ENCODE results near the gene SLC34A1.
"Not testable (repeated sequence)": the region's sequence is repeated elsewhere in the genome, so short reads cannot be mapped to it uniquely, and the experiment has no call there.

Gene SLC34A1, protein sequence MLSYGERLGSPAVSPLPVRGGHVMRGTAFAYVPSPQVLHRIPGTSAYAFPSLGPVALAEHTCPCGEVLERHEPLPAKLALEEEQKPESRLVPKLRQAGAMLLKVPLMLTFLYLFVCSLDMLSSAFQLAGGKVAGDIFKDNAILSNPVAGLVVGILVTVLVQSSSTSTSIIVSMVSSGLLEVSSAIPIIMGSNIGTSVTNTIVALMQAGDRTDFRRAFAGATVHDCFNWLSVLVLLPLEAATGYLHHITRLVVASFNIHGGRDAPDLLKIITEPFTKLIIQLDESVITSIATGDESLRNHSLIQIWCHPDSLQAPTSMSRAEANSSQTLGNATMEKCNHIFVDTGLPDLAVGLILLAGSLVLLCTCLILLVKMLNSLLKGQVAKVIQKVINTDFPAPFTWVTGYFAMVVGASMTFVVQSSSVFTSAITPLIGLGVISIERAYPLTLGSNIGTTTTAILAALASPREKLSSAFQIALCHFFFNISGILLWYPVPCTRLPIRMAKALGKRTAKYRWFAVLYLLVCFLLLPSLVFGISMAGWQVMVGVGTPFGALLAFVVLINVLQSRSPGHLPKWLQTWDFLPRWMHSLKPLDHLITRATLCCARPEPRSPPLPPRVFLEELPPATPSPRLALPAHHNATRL

DNA sequence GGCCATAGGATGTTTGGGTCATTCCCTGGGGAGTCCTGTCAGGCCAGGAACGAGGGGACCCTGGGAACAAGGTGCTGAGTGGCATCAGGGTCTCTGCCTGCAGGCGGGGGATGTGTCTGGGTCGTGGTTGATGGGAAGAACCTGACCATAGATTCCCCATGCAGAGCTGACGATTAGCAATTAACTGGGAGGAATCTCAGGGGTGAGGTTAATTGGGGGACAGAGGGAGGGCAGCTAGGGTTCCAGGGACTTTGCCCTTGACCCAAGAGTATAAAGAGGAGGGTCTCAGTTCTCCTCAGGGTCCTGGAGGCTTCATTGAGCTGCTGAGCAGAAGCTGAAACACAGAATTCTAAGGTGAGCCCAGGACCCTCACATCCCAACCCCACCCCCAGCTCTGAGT lies at the start of gene SLC34A1:
TSS of gene SLC34A1 (plus strand) at position 301 of the 400 bp plus-strand sequence. CDS start 1,308 bp downstream, outside the sequence.
- no peak for DNase-seq

DNA sequence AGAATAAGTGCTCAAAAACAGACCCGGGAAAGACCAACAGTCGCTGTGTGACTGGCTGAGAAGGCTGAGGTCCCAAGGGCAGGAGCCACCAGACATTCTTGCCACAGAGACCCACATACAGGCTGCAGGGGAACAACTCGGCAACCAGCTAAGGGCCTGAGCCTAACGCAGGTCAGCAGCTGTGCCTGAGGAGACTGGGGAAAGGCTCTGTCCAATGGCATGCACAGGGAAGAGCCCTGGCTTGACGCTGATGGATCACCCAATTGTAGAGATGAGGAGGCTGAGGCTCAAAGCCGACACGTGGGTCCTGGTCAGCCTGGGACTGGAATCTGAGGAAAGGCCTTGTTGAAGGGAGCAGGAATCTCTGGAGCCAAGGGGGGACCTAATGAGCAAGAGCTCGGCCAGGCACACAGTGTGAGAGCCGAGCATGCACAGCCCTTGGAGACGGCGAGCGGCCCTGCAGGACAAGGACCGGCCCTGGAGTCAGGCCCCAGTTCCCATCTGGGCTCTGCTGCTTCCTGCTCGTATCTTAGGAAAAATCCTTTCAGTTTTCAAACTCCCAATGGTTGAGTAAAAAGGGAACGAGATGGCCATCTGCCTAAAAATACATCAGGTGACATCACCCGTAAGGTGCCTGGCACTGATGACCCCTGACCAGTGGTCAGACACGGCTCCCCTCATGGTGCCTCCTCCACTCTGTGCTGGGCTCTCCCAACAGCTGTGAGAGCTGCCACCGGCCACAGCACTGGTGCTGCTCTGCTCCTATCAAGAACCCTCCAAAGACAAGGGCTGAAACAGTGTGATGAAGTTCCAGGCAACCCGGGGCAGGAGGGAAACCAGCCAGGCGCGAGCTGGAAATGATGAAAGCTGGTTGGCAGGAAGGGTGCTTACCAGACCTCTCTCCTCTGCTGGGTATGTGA lies 49.2 kb upstream of the SLC34A1 start:
- no peak for DNase-seq

DNA sequence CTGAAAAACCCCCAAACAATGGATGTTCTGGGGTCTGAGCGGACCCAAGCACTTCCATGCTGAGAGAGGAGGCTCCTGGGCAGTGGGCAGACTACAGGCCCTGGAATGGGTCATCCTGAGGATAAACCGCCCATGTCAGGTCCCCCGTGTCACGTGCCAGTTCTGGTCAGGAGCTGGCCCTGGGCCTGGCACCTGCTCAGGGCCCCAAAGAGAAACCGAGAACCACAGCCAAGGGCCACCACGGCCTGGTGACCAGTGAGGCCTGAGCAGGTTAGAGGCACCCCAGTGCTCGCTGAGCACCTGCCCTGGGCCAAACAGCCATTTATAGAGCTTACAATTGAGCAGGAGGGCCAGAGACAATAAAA lies 48.6 kb upstream of the SLC34A1 start:
- no peak for DNase-seq

DNA sequence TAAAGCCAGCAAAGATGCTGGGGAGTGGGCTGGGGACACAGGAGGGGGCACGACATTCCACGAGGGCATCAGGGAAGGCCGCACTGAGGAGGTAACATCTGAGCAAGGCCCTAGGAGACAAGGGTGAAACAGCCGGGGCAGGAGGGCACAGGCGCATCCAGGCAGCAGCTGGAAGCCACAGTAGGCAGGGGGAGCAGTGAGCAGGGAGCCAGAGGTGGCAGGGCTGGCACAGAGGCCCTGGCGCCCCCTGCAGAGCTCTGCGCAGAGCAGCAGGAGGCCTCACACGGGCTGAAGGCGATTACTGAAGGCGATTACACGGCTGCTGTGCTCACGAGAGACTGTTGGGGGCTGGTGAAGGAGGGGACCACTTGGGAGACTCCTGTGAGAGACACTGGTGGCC lies 48.1 kb upstream of the SLC34A1 start:
- DNase-seq, result peak in 1 of 3 experiments; percentile 11

DNA sequence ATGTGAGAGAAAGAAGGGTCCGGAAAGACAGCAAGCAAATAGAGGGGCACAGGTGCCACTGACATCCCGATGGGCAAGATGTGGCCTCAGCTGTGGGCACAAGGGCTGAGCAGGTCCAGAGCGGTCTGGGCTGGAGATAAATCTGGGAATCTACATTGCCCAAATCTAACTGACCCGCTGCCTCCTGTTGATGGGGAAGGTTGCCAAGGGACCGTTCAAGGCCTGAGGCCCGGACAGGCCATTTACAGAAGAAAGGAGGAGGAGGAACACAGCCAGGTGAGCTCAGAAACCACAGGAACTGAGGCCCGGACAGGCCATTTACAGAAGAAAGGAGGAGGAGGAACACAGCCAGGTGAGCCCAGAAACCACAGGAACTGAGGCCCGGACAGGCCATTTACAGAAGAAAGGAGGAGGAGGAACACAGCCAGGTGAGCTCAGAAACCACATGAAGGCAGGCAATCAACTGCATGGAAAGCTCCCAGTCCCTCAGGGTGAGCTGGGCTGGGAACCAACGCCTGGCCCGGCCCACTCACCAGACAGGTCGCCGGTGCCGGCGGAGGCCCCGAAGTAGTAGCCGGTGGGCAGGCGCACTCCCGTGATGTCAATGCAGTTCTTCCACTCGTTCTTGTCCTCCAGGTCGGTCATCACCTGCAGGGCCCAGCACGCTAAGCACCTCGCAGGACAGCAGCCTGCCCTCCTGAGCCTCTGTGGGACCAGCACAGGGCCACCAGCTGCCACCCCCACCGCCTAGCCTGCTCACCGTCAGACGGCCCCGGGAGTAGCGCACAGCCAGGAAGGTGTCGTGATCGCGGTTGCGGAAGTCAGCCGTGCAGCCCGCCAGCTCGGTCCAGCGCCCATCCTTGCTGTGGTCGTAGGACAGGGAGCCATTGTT lies 47.4 kb upstream of the SLC34A1 start:
- no peak for DNase-seq

DNA sequence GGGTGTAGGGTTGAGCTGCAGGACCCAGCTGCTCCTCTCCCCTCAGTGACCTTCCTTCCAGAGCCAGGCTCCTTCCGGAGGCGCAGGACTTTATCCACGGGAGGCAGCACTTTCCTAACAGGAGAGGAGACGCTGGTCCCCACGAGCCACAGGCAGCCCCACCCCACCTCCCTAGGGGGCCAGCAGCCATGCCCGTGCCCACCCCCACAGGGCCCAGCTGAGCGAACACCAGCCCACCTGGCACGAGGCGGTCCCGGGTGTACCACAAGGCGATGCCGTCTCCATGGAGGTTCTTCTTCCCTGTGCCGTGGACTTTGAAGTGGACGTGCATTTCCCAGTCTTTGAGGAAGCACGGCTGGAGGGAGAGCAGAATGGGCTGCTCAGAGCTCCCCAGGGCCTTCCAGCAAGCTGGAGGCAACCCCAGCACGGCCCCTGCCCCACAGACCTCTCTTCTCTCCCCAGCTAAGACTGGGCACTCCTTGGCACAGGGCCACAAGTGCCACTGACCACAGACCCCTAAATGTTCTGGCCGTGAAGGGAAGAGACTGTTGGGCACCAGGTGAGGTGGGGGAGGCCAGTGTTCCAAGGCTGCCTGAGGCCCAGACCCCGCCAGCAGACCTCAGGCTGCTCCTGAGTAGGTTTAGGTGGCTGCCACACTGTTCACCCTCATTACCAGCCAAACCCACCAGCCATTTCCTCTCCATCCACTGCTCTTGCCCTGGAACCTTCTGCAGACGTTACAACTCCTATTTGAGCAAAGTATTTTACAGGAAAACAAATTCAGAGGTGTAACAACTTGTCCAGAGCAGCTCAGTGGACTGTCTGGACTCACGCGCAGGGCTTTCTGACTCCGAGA lies 45.8 kb upstream of the SLC34A1 start:
- DNase-seq, result no peak

DNA sequence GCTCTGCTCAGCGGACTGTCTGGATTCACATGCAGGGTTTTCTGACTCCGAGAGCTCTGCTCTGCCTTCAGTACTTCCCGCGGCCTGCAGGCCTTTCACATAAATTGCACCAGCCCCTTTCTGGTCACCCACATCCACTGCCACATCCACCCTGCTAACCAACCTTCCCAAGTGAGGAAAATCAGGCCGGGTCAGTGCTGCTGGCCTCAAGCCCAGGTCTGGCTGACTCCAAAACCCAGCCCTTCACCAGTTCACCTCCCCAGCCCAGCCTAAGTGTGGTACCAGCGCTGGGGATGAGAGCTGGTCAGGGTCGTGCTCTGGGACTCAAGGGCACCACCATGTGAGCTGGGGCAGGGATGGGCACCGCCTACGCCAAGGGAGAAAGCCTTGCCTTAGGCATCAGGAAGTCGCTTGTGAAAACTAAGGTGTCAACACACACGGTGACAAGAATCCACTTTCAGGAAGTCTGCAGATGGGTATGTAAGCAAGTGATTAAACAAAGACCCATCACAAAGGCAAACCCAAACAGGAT lies 45.1 kb upstream of the SLC34A1 start:
- DNase-seq, result peak in 1 of 3 experiments; percentile 8

DNA sequence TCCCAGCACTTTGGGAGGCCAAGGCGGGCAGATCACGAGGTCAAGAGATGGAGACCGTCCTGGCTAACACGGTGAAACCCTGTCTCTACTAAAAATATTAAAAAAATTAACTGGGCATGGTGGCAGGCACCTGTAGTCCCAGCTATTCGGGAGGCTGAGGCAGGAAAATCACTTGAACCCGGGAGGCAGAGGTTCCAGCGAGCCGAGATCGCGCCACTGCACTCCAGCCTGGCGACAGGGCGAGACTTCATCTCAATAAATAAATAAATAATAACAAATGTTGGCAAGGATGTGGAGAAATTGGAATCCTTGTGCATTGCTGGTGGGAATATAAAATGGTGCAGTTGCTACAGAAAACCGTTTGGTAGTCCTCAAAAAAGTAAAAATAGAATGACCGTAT lies 41.2 kb upstream of the SLC34A1 start:
- not testable (repeated sequence) for DNase-seq

DNA sequence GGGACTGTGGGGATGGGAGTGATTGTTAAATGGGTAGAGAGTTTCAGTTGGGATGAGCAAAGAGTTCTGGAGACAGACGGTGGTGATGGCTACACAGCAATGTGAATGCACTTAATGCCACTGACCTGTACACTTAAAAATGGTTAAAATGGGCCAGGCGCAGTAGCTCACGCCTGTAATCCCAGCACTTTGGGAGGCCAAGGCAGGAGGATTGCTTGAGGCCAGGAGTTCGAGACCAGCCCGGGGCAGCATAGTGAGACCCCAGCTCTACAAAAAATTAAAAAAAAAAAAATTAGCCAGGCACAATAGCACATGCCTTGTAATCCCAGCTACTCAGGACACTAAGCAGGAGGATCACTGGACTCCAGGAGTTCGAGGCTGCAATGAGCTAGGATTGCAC lies 40.5 kb upstream of the SLC34A1 start:
- DNase-seq, result no peak

DNA sequence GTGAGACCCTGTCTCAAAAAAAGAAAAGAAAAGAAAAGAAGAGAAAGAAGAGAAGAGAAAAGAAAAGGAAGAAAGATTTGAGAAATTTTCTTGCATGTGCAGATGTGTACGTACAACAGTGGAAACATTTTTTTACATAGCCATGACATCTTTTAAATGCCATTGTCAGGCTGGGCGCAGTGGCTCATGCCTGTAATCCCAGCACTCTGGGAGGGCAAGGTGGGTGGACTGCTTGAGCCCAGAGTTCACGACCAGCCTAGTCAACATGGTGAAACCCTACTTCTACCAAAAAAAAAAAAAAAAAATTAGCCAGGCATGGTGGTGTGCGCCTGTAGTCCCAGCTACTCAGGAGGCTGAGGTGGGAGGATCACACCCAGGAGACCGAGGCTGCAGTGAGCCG lies 39.3 kb upstream of the SLC34A1 start:
- no peak for DNase-seq

DNA sequence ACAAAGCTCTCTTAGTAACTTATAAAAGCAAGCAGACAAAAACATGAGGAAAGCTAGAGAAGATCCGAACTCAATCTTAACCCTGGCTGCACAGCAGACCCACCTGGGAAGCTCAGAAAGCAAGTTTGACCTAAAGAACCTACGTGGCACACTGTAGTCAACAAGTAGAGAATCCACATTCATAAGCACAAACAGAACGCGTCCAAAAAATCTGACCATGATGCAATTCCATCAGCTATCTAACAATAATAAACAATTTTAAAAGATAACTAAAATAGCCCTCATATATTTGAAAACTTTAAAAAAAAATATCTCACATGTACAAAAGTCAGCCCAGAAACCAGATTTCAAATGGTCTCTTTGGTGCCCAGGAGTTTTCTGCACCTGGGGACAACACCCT lies 37.4 kb upstream of the SLC34A1 start:
- no peak for DNase-seq

DNA sequence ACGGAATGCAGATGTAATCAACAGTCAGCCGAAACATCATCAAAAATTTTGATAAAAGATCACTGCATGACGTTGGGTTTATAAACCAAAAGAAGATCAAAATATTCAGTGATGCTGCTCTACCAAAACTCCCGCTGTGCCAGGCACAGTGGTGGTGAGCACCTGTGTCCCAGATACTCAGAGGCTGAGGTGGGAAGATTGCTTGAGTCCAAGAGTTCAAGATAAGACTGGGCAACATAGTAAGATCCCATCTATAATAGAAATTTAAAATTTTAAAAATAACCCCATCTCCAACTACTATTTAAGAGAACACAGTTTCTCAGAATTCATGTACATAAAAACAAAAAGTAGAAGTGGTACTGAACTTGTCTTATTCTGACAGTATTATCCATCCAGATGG lies 36.5 kb upstream of the SLC34A1 start:
- no peak for DNase-seq

DNA sequence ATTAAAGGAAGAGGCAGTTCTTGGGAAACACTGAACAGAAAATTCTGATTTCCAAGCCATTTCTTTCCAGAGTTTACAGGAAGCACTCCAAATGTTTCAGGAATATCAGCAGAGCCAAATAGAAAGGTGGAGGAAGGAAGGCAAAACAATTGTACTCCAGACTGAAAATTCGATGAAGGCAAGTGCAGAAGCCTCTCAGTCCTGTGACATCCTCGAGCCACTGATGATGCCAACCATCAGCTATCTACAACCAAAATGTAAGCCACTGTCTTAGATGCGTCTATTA lies 34.9 kb upstream of the SLC34A1 start:
- no peak for DNase-seq

DNA sequence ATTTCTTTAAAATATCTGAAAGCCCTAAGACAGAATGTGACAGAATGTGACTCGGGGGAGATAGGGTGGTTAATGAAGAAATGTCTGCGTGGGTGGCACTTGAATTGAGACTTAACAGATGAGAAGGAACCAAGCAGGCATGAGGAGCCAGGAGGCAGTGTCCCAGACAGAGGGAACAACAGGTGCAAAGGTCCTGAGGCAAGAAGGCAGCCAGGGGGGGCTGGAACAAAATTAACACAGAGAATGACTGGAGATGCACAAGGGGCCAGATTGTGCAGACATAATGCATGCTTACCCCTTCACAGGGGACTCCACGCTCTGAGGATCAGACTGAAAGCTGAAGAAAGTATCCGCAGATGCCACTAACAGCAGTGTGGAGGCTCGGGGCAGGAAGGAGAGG lies 34.5 kb upstream of the SLC34A1 start:
- no peak for DNase-seq

DNA sequence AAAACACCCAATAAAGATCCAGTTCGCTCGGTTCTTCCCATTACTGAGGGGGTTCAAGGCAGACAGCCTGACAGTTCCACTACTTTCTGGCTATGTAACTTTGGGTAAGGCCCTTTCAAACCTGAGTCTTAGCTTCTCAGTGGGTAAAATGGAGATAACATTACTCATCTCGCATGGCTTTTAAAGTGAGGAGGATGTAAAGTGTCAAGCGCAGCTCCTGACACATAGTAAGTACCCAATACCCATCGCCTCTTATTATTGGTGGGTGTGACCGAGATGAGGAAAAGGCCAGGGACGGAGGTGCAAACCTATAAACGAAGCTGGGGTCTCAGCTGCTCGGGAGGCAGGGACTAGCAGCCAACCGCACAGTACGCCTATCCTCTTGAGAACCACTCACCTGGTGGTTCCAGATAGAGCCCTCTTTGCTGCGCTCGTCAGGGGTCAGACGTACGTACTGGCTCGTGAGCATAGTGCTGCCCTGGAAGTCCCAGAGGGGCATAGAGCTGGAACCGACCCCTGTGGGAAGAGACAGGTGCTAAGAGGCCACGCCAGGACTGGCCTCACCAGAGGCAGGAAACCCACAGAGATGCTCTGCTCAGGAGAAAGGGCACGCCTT lies 33.4 kb upstream of the SLC34A1 start:
- DNase-seq, result no peak

DNA sequence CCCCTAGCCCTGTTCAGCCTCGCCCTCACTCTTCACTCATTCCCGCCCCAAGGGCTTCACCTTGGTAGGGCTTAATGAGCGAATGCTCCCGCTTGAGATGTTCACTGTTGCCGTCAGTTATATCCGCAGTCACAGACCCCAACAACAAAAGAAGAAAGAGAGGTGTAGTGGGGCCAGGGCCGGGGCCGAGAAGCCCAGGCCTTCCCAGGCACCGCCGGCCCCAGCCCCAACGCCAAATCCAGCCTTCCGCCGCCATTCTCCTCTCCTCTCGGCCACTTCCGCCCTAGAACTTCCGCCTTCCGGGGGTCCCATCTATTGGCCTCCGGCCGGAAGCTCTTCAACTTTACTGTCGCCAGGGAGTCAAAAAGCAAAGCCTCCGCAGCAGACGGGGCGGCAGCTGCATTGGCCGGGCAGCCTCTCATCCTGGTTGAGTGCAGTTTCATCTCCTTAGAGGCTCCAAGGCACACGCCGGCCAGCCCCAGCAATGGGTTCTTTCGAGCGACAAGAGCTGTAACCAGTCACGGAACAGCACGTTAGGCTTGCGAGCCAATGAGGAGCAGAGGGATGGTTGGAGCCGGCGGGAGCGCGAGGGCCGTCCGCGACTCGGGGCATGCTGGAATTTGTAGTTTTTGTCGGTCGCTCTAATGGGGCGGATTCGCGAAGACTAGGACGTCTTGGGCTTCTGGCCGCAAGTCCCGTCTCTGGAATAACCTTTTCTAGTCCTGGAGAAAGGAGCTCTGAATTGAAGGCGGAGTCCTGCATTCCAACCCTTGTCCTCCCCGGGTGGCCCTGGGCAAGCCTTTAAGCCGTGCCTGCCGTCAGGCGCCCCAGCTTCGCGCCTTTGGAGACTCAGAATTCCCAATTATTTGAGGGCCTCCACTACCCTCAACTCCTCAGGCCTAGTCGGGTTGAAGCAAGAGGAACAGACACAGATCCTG lies 32.6 kb upstream of the SLC34A1 start, which contains the start of gene LMAN2:
TSS of gene LMAN2 (minus strand) at position 277 of the 938 bp plus-strand sequence. CDS start at position 256, 21 bp downstream.
- peak; percentile 85 to 96 (median 92) for DNase-seq

DNA sequence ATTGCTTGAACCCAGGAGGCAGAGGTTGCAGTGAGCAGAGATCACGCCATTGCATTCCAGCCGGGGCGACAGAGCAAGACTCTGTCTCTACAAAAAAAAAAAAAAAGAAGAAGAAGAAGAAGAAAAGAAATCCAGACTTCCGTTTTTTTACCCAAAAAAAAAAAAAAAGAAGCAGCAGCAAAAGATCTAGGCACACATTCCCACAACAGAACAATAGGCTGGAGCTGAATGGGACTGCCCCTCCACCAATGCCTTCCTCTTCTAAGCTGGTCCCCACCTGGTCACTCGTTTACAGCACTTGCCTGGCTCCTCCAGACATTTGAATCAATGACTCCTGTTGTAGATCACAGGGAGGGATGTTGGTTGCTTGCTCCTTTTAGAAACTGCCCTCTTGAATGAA lies 31.1 kb upstream of the SLC34A1 start:
- DNase-seq, result no peak

DNA sequence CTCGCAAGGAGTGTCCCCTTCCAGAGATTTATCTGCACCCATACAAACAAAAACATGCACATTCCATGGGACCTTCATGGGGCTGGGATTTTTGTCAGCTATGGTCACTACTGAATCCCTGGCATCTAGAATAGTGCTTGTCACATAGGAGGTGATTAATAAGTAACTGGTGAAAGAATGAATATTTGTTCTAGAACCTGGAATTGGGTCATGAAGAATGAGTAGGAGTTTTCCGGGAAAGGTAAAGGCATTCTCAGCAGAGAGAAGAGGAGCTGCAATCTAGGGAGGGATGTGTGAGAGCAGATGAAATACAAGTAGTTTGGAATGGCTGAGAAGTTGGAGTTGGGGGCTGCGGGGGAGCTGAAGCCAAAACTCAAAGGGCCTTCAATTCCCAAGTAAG lies 30.0 kb upstream of the SLC34A1 start:
- DNase-seq, result no peak

DNA sequence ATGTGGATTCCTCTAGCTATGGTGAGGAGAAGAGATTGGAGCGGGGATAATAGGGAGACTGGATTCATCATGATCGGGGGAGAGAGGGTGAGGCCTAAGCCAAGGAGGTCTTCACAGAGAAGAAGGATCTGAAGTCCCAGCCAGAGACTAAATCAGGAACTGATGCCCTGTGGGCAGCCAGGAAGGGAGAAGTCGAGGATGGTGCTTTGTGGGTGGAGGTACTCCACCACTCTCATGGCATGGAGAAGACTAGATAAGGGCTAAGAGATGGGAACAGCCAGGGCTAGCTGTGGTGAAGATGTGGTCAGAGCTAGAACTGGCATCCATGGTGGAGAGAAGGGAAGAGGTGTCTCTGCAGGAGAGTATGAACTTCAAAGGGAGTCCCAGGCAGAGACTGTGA lies 29.5 kb upstream of the SLC34A1 start:
- DNase-seq, result no peak

All from NCI-H1417 (cell line).